ENCODE results near the gene ING4. TPM values are rescaled to one million over a fixed set of nuclear protein-coding genes. Genes with fewer than 3 reads are reported as not detected.

Gene ING4
- total and polyA plus RNA-seq, 2 donors (not counting 3 experiments of a cell fraction or from before 2014, with no cell fraction given), result 34.7 to 52.0 TPM

DNA sequence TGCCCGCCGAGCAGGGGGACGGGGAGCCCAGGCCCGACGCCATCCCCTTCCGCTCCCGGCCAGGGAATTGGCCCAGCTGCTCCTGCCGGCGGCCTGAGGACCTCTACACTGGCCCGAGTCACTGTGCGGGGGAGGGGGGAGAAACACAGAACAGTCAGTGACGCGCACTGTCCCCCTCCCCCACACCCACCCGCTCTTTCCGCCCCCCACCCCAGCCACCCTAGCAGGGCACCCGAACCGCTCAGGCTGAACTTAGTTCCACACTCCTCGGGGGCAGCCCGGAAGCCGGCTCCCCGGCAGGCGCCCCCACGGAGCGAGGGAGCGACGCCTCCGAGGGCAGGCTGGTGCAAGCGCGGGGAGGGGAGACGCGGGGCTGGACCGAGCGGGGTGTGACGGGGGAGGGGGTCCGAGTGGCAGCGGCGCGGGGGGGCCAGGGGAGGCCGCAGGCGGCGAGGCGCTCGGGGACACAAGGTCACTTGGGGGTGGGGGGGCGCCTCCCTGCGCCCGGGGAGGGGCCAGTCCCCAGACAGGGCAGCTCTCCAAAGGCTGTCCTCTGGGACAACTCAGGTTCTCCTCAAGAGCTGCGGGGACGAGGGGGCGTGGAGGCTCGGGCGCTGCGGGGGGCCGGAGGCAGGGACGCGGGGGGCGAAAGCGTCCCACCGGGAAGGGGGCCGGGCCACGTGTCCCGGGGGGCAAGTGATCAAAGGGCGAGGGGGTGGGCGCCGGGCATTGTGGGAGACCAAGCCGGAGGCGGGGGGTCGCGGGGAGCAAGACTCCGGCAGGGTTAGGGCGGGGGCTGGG, 56.4 kb downstream of the ING4 start:
- no peaks in the 10 kb centered on the region for H3K27me3 ChIP-seq (ENCODE audit: control insufficient read depth in 2 of 2, insufficient read depth in 2 of 2, low read length in 2 of 2)
- FAIRE-seq, result peak; percentile 65
- peak overlapping the region; percentile 26 for H2AFZ ChIP-seq (ENCODE audit: low read depth, low read length)
- H3K79me2 ChIP-seq (ENCODE audit: control insufficient read depth, insufficient read depth, low read length), result peaks cover 45% of the 10 kb centered on the region
- peak overlapping the region; percentile 62 for H3K27ac ChIP-seq (ENCODE audit: insufficient read depth, low read depth, low read length)
- CTCF ChIA-PET, result interaction anchor here (0.8 to 1.3 kb wide), 4 partner anchors 36 to 92 kb away, joined by 3 to 4 read pairs (median 4); partner anchors contain the start of gene NOP2
- peak overlapping the region; percentile 74 for H3K9ac ChIP-seq (replicated peaks; ENCODE audit: extremely low read depth, insufficient read depth, low read length)
- peaks cover 30% of the 10 kb centered on the region for H3K4me1 ChIP-seq (ENCODE audit: control insufficient read depth, extremely low read depth, insufficient read depth, low read length)
- peak overlapping the region; percentile 91 for H3K4me2 ChIP-seq (ENCODE audit: insufficient read depth, low read length)
- no TSS peak for BruUV-seq (replicated peaks)
- peak; percentile 40 for DNase-seq (ENCODE audit: low read depth, low spot score)
- dilution Hi-C loops (cut with MboI; ENCODE audit: extremely low pct_ligation_motif_present, low sequenced_read_pairs), result no loop called here
- no peaks in the 10 kb centered on the region for H3K9me1 ChIP-seq (replicated peaks; ENCODE audit: control insufficient read depth, extremely low read depth, insufficient read depth, low read length)
- no peaks in the 10 kb centered on the region for H3K9me3 ChIP-seq (replicated peaks; ENCODE audit: control insufficient read depth, insufficient read depth, low read length)
- POLR2A ChIA-PET, result no interaction called here
- no peaks in the 10 kb centered on the region for H4K20me1 ChIP-seq (replicated peaks; ENCODE audit: control insufficient read depth, extremely low read depth, insufficient read depth, low read length)
- H3K4me3 ChIP-seq (replicated peaks in 1 of 3; ENCODE audit: insufficient read depth in 1 of 3, low read depth in 1 of 3, low read length in 3 of 3), result peak overlapping the region; percentile 78 to 97 (median 87)
- TF ChIP-seq FOS (IDR thresholded peaks at IDR 0.05; ENCODE audit: borderline replicate concordance, insufficient read depth, low read length) (no peak), POLR2AphosphoS5 (IDR thresholded peaks at IDR 0.05; ENCODE audit: insufficient read depth, low read depth, low read length) (no peak), MYC (IDR thresholded peaks at IDR 0.05; ENCODE audit: low read depth, low read length) (no peak), EZH2 (IDR thresholded peaks at IDR 0.05; ENCODE audit: borderline replicate concordance, low read depth, low read length, severe bottlenecking) (no peak), POLR2A (IDR thresholded peaks at IDR 0.05; ENCODE audit: low read depth, low read length) (no peak), JUN (IDR thresholded peaks at IDR 0.05; ENCODE audit: borderline replicate concordance, insufficient read depth, insufficient read length, low read depth) (no peak), GATA2 (IDR thresholded peaks at IDR 0.05; ENCODE audit: insufficient read depth, insufficient read length, low read depth, low read length) (no peak)
- TF ChIP-seq, protein P1, sequence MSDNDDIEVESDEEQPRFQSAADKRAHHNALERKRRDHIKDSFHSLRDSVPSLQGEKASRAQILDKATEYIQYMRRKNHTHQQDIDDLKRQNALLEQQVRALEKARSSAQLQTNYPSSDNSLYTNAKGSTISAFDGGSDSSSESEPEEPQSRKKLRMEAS (IDR thresholded peaks at IDR 0.05; ENCODE audit: insufficient read depth, insufficient read length), result no peak
- TF ChIP-seq, protein P2, sequence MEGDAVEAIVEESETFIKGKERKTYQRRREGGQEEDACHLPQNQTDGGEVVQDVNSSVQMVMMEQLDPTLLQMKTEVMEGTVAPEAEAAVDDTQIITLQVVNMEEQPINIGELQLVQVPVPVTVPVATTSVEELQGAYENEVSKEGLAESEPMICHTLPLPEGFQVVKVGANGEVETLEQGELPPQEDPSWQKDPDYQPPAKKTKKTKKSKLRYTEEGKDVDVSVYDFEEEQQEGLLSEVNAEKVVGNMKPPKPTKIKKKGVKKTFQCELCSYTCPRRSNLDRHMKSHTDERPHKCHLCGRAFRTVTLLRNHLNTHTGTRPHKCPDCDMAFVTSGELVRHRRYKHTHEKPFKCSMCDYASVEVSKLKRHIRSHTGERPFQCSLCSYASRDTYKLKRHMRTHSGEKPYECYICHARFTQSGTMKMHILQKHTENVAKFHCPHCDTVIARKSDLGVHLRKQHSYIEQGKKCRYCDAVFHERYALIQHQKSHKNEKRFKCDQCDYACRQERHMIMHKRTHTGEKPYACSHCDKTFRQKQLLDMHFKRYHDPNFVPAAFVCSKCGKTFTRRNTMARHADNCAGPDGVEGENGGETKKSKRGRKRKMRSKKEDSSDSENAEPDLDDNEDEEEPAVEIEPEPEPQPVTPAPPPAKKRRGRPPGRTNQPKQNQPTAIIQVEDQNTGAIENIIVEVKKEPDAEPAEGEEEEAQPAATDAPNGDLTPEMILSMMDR (IDR thresholded peaks at IDR 0.05; ENCODE audit: extremely low read depth in 1 of 2, insufficient read depth in 1 of 2, low read depth in 1 of 2, low read length in 2 of 2), result no peak
- peaks cover 10 to 11% of the 10 kb centered on the region in 2 experiments for H3K36me3 ChIP-seq (ENCODE audit: control insufficient read depth in 2 of 2, extremely low read depth in 1 of 2, insufficient read depth in 2 of 2, low read length in 2 of 2)
- intact Hi-C loops (cut with micrococcal nuclease), result loop anchor here (2.0 kb wide), 2 partner anchors 38 to 160 kb away; partner anchors contain the start of genes NOP2 and PTMS
